Mammary epithelial cell (primary cell): ENCODE data around the gene ADRA2A.

Experiments
- EZH2 ChIP-seq: IDR thresholded peaks from 2 replicates; pipeline ENCODE4 v1.6.1; 2012; ENCODE audit warnings: low read length, inconsistent platforms, borderline replicate concordance
- TF ChIP-seq, protein P1 (sequence below), 2 donors: IDR thresholded peaks in 1 of 2; conservative IDR thresholded peaks in 1 of 2; 2 replicates each; pipeline ENCODE4 v1.5.1; 2011 to 2012; ENCODE audit warnings: inconsistent platforms in 2 of 2, low read length in 2 of 2, mild to moderate bottlenecking in 2 of 2, control low read depth in 1 of 2, low read depth in 1 of 2; ENCODE audit not compliant: insufficient read depth in 1 of 2; ENCODE audit errors: extremely low read depth in 1 of 2

- TF ChIP-seq, protein P1, sequence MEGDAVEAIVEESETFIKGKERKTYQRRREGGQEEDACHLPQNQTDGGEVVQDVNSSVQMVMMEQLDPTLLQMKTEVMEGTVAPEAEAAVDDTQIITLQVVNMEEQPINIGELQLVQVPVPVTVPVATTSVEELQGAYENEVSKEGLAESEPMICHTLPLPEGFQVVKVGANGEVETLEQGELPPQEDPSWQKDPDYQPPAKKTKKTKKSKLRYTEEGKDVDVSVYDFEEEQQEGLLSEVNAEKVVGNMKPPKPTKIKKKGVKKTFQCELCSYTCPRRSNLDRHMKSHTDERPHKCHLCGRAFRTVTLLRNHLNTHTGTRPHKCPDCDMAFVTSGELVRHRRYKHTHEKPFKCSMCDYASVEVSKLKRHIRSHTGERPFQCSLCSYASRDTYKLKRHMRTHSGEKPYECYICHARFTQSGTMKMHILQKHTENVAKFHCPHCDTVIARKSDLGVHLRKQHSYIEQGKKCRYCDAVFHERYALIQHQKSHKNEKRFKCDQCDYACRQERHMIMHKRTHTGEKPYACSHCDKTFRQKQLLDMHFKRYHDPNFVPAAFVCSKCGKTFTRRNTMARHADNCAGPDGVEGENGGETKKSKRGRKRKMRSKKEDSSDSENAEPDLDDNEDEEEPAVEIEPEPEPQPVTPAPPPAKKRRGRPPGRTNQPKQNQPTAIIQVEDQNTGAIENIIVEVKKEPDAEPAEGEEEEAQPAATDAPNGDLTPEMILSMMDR (conservative IDR thresholded peaks at IDR 0.05 in 1 of 2, IDR thresholded peaks at IDR 0.05 in 1 of 2; ENCODE audit: extremely low read depth in 1 of 2, insufficient read depth in 1 of 2, low read depth in 1 of 2, low read length in 2 of 2), result no peak
- TF ChIP-seq EZH2, result no peak
Measured at GRCh38 chr10:111039522-111039921, 37.3 kb upstream of the ADRA2A start.
